ENCODE measurements around the gene UQCC2.

The UQCC2 gene

GRCh38 chr6:33688451-33689147, 22.9 kb downstream of the UQCC2 start:
- DNase-seq: no peak

GRCh38 chr6:33688006-33688405, 23.5 kb downstream of the UQCC2 start:
- DNase-seq: no peak

GRCh38 chr6:33686981-33687975, 24.2 kb downstream of the UQCC2 start:
- DNase-seq: no peak

GRCh38 chr6:33686225-33686924, 25.1 kb downstream of the UQCC2 start:
- no peak for DNase-seq

GRCh38 chr6:33685411-33686224, 25.9 kb downstream of the UQCC2 start:
- no peak for DNase-seq

- DNase-seq: no peak
These were observed 26.5 kb downstream of the UQCC2 start for GRCh38 chr6:33684983-33685382.

- DNase-seq: no peak
These were observed 27.0 kb downstream of the UQCC2 start for GRCh38 chr6:33684428-33684896.

- no peak for DNase-seq
These were observed 27.7 kb downstream of the UQCC2 start for GRCh38 chr6:33683576-33684427.

GRCh38 chr6:33683051-33683571, 28.4 kb downstream of the UQCC2 start:
- DNase-seq: peak; percentile 23 to 73

GRCh38 chr6:33682341-33682740, 29.2 kb downstream of the UQCC2 start:
- DNase-seq: no peak

GRCh38 chr6:33679761-33680160, 31.7 kb downstream of the UQCC2 start:
- DNase-seq: no peak

- DNase-seq: no peak
These were observed 32.5 kb downstream of the UQCC2 start for GRCh38 chr6:33678932-33679490.

- DNase-seq: no peak
These were observed 33.1 kb downstream of the UQCC2 start for GRCh38 chr6:33678233-33678931.

- DNase-seq: no peak
These were observed 33.8 kb downstream of the UQCC2 start for GRCh38 chr6:33677689-33678088.

GRCh38 chr6:33677143-33677660, 34.3 kb downstream of the UQCC2 start:
- no peak for DNase-seq

- no peak for DNase-seq
These were observed 34.9 kb downstream of the UQCC2 start for GRCh38 chr6:33676416-33677142.

GRCh38 chr6:33675968-33676367, 35.5 kb downstream of the UQCC2 start:
- DNase-seq: no peak

- no peak for DNase-seq
These were observed 37.6 kb downstream of the UQCC2 start for GRCh38 chr6:33673851-33674250.

GRCh38 chr6:33672808-33673207, 38.7 kb downstream of the UQCC2 start:
- DNase-seq: peak in 1 of 2 donors; percentile 25

Measured in hippocampal formation (tissue), 2 donors.